Activated CD4-positive, CD25-positive, alpha-beta regulatory T cell treated with anti-CD3 and anti-CD28 coated beads, Interleukin-2, amount 50 U/mL, for 24 hours (primary cell): ENCODE measurements around the gene SOX18.

Experiments
- ATAC-seq, 2 donors: fragments of 150-1000 bp; cut with Tn5 transposase; one replicate each; pipeline ENCODE4 v1.10.0; 2021; ENCODE audit warnings: mild to moderate bottlenecking in 1 of 2, moderate library complexity in 1 of 2

Gene SOX18

DNA sequence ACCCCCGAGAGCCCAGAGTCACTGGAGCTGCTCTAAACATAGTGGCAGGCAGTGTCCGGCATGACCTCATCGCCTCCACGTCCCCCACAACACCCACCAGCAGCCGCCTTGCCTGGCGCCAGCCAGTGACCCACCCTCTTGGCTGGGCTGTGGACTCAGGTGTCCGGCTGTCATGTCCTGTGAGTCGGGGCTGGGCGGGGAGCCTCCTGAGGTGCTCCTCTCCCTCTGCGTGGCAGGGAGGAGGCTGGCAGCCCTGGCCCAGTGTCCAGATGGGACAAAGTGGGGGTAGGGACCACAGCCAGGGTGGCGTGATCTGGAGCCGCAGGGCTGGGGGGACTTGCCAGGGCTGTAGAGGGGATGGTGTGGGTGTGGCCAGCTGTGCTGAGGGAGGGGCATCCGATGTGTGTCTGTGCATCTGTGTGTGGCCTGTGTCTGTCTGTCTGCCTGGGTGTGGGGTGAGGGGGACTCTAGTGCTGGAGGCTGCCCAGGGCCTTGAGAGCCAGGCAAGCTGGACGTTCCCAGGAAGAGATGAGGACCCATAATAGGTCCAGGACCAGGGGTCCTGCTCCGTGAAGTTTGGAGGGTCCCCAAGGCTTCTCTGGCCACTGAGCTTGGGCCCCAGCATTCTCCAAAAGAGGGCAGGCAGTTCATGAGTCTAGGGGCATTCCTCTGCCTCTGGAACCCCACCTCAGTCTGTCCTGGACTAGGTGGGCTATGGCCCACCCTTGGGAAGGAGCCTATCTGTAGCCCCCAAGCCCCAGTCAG, 2.3 kb upstream of the SOX18 start:
- no peak for ATAC-seq

DNA sequence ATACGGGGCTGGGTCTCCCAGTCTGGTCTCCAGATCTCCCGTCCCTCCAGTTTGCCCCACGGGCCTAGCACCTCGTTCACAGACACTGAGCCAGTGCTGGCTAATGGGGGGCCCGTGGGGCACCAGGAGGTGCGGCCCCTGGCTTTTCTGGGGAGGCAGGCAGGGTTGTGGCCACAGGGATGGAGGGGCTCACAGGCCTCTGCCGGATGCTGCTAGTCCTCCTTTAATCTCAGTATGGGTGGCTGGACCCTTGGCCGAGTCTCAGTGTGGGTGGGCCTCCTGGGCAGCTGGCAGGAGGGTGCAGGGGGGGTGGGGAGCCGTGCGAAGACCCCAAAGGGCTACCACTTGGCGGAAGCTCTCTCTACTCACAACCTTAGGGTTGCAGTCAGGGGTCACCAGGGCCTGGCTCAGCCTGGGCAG, 1.6 kb upstream of the SOX18 start:
- ATAC-seq = no peak

DNA sequence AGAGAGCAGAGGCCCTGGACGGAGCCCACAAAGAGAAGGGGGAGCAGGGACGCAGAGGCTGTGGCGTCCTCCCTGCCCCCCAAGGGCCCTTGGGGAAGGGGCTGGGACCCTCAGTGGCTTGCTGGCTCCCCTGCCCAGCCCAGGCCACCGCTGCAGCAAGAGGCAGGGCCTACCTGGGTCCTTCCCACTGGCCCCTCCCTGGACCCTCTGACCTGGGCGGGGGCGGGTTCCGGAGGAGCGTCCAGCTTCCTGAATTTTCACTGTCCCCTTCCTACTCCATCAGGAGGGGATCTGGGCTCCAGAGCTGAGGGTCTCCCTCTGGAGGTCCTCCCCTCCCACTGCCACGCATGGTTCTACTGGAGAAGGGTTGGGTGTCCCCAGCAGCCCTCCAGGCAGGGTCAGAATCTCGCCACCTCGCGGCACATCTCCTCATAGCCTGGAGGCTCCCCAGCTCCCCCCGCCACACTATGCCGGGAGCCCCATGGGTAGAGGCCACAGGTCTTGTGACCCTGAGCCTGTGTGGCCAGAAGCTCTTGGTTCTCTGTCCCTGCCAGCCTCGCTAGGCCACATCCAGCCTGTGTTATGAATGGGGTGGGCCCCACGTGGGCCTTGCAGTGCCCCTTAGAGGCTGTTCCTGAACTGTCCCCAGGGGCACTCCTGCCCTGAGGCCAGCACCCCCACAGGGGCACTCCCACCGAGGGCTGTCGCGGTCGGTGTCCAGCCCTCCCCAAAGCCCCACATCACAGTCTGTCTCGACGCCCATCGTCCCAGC, 1.0 kb upstream of the SOX18 start:
- no peak for ATAC-seq

DNA sequence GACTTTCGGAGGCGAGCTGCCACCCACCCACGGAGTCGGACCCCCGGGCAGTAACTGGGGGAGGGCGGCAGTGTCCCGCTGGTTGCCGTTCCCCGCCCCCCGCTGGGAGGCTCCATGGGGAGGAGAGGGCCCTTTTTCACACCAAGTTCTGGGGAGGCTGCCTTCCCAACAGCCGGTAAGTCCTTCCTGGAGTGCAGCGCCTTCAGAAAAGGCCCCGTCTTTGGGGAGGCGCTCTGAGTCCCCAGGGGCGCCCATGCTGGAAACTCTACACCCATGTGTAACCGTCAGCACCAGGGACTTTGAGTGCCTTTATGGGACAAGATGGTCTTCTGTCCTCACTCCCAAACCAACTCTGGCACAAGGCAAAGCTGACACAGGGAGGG, 430 bp upstream of the SOX18 start:
- ATAC-seq = no peak

DNA sequence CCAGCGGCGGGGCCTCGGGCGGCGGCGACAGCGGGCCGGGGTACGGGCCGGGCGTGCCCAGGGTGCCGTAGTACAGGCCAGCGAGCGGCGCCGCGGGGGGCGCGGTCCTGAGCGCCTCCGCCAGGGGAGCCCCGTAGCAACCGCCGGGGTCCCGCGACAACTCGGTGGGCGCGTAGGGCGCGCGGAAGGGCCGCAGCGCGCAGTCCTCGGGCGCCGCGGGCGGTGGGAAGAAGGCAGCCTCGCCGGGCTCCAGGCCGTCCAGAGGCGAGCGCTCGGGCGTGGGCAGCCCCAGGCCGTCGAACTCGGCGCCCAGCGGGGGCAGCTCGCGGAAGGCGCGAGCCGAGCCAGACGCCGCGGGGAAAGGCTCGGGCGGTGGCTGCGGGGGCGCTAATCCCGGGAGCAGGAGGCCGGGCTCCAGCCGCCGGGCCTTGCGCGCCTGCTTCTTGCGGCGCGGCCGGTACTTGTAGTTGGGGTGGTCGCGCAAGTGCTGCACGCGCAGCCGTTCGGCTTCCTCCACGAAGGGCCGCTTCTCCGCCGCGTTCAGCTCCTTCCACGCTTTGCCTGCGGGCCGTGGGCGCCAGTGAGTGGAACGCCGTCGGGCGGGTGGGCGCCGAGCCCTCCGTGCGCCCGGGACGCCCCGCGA, 916 bp downstream of the SOX18 start:
- ATAC-seq = no peak

DNA sequence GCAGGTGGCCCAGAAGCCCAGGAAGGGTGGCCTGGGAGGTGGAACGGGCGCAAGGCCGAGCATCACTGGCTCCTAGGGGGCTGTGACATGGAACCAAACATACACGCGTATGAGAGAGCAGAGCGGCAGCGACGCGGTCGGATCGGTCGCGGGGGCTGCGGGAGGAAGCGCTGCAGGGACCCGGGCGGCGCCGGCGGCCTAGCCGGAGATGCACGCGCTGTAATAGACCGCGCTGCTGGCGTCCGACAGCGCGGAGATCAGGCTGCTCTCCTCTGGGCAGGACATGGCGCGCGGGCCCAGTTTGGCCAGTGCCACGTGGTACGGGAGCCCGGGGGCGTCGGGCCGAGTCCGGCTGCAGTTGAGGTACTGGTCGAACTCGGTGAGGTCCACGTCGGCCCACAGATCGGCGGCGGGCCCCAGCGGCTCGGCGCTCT, 1.5 kb downstream of the SOX18 start:
- no peak for ATAC-seq

DNA sequence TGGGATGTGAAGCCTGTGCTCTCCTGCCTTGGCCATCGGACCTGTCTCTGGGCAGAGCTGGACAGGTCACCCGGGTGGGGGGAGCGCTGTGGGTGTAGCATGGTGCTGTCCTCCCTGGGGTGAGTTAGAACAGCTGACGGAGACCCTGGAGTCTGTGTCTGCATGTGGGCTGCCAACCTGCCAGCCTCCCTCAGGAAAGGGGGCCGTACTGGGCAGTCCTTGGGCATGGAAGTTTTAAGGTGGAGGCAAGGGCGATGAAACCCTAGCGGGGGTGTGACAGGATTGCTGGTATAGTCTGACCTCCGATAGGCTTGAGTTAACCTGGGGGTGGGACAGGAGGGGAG, 2.4 kb downstream of the SOX18 start:
- ATAC-seq = no peak

DNA sequence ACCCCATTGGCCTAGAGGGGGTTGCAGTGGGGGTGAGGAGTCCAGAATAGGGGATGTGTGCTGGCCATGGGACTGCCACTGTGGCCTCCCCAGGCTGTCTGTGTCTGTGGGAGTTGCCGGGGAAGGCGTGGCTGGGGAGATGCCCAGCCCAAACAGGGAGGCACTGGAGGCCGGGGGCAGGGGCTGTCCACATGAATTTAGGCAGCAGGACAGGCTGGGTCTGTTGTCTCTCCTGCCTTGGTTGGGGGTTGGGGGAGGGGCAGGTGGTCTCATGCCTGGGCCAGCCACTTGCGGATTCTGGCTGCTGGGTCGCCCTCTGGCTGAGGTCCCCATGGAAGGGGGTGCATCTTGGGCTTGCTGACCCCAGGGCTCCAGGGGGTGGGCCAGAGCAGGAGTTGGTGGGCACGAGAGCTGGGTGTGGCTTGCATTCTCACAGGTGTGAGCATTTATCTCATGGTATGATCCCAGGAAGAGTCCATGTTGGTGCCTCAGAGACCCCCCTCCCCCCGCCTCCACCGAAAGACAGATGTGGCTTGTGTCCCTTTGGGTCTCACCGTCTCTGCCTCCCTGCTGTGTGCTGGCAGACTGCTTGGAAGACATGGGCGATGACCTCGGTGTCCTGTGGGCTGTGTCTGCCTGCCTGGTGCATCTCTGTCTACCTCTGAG, 4.0 kb downstream of the SOX18 start:
- ATAC-seq = no peak

DNA sequence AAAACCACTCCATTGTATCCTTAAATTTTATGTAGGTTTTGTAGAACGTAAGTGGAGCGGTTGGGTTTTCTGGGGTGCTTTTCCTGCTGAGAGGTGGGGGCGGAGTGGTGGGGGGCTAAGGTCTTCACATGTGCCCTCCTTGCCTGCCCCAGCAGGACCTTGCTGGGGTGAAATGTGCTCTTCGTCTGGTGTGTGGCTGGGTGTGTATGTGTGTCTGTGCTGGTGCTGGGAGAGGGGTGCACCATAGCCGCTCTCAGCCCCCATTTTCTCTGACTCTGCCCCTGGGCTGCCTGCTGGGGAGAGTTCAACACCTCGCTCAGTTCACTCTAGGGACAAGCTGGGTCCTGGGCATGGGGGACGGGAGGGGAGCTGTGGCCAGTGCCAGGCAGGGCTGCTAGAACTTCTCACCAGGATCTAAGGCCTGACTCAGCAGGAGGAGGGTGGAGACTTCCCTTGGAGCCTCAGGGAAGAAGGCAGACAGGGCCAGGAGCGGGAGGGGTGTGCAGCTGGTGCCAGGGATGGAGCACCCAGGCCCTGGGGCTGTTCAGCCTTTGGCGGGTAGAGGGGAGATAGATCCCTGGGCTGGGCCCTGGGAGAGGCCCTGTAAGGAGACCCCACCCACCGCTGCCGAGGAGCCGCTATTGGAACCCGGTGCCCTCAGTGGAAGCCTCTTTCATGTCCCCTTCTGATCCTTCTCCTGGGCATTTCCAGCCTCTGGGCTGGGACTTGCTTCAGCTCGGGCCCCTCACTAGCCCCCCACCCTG, 4.8 kb downstream of the SOX18 start:
- ATAC-seq = no peak

DNA sequence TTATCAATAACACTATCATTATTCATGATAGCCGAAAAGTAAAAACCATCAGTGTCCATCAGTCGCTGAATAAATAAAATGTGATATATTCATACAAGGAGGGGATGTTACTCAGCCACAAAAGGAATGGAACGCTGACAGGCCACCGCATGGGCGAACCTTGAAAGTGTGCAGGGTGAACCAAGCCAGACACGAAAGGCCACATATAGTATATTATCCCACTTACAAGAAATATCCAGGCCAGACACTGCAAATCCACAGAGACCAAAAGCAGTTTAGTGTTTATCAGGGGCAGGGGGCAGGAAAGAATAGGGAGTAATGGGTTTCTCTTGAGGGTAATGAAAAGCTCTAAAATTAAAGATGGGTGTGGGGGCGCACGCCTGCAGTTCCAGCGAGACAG, 5.7 kb downstream of the SOX18 start:
- ATAC-seq = no peak

DNA sequence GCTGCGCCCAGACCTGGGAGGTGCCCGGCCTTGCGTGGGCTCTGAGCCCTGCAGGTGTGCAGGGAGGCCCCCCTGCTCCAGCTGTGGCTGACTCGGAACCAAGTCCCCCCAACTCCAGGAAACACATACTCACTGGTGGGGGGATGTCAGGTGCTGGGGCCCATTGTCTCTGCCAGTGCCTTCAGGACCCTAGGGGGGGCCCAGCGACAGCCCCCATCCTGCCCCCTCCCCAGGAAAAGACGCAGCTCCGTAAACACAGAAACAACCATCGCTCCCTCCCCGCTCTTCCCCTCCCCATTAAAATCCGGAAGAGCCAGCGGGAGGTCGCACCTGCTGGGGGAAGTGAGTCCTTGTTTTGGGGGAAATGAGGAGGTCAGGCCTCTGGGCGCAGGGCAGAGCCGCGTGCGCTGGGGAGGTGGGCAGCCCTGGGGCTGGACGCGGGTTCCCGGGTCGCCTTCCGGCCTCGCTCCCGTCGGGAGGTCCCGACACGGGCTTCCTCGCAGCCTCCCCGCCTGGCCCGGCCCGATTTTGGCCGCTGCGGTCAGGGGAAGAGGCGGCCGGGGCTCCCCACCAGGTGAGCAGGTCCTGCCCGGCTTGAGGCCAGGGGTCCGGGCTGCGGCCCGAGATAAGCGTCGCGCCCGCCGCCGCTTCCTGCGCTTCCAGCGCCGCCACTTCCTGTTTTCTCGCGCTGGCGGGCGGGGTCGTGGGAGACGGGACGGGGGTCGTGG, 7.2 kb downstream of the SOX18 start:
- ATAC-seq = no peak

DNA sequence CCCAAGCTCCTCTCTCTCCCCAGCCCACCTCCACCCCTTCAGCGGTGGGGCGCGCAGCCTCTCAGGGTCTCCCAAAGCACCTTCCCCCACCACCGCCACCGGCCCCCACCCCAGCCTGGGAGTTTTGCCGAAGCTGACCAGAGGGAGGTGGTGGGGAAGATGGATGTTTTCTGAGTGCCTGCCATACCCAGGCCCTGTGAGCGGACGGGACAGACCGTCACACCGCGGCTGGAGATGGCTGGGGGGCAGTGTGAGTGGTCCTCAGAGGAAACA, 7.7 kb downstream of the SOX18 start:
- ATAC-seq = no peak

DNA sequence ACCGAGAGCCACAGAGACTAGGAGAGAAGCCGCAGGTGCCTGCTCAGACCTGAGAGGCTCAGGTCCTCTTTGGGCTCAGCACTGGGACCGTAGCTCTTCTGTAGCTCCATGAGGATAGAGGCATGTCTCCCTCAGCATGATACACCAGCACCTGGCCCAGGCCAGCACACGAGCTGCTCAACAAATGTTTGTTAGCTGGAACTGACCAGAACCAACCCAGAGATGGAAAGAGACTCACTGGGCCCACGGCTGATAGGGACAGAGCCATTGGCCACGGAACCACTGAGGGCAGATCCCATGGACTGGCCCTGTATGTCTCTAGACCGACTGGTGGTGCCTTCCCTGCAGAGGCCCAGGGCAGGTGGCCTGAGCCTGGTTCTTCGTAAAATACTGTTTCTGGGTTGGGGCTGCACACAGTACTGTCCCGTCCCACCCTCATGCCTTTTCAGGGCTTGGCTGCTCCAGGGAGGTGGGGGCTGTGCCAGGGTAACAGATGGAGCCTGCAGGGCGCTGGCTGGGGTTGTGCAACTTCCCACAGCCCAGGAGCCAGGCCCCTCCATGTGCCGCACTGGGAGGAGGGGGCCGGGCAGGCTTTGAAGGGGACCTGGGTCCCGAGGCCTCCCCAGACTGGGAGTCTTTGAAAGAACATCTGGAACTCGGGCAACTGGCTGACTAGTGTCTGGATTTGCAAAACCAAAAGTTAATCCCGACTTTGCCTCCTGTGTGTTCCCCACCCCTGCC, 8.2 kb downstream of the SOX18 start:
- no peak for ATAC-seq

DNA sequence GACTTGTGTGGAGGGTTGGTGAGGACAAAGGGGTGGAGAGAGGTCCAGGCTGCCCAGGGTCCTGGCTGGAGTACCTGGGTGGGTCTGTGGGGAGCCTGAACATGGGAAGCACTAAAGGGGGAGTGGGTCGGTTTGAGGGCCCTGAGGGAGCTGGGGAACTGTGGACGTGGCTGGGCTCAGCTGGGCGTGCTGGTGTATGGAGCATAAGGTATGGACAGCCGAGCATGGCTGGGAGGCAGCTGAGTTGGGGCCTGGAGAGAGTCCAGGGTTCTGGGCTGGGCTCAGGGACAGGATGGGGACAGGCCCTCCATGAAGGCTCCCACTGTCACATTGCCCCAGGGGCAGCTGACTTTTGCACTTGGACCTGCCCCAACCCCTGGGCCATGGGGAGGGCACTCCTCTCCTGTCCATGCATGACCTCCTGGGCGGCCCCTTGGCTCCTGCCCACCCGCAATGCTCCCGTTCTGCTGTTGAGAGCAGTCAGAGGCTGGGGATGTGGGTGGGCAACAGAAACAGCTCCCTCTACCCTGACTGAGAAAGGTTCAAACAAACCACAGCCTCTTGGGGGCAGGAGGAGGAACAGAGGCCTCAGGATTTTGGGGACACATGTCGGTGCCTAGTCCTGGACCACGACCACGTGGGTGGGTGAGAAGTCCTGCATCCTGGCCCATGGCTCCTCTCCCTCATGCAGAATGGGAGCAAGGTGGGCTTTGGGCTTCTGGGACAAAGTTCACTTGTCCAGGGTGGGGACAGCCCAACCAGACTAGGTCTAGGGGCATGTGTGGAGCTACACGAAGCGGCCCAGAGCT, 9.0 kb downstream of the SOX18 start:
- no peak for ATAC-seq

DNA sequence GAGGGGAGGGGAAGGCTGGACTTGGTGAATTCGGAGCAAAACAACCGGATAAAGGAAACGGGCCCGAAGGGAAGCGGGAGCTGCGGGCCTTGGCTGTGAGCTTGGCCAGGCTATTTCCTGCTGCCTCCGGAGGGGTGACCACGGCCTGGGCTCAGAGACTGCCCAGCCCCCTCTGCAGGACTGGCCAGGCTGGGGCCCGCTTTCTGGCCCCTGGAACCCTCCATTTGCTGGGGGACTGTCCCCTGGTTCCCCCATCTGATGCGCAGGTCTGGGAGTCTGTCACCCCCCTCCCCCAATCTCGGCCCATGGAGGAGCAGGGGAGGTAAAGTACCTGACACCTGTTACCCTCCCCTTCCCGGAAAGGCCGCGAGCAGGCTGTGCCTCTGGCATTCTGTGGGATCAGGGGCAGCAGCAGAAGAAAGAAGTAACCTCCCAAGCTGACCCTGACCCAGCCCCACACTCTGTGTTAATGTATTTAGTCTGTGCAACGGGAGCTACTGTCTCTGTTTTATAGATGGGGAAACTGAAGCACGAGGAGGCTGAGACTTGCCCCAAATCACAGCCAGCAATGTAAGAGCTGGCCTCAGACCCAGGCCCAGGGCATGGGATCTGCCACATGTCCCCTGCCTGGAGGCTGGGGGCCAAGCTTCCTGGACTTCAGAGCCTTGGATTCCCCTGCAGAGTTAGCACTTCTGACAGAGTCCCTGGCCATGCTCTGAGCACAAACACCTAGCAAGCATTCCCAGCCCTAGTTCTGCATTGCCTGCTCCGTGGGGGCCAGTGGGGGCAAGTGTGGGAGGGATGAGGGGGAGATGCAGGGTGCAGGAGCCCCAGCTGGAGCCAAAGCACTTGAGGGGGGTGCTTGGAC, 9.9 kb downstream of the SOX18 start:
- no peak for ATAC-seq

DNA sequence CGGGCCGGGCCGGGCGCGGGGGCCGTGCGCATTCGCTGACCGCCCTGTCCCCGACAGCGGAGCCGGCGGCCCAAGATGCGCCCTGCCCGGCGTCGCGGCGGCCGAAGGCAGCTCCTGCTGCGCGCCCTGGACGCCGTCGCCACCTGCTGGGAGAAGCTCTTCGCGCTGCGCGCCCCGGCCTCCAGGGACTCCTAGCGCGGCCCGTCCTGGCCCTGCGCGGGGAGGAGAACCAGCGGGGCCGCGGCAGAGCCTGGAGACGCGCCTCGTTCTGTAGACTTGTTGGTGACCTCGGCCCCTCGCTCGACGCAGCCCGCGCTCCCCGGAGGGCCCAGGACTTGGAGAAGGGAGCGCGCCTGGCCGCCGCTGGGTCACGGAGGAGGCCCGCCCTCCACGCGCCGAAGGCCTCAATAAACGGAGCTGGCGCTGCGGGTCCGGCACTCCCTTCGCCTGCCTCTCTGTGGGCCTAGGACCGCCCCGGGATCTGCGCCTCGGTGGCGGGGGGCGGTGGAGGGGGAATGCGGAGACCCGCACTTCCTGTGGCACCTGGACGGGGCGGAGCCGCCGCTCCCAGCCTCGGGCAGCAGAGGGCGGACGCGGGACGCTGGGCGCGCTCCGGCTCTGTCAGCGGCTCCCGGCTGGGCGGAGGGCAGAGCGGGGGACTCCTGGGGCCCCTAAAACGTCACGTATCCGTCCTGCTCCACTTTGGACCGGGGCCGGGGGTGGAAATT, 10.7 kb downstream of the SOX18 start:
- ATAC-seq = peak; percentile 59 to 73

DNA sequence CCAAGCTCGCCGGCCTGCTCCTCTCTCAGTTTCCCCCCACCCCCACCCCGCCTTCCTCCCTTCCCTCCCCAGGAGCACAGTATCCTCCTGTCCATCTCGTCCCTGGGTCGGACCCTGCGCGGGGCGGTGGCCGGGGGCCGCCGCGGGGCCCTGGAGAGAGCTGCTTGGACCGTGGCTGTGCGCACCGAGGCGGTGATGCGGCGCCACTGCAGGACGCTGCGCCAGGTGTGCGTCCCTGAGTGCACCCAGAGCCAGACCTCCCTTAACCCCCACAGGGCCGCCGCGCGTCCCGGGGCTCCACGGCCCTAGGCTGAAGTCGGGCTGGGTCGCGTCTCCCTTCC, 11.2 kb downstream of the SOX18 start:
- ATAC-seq = peak; percentile 10 to 11

DNA sequence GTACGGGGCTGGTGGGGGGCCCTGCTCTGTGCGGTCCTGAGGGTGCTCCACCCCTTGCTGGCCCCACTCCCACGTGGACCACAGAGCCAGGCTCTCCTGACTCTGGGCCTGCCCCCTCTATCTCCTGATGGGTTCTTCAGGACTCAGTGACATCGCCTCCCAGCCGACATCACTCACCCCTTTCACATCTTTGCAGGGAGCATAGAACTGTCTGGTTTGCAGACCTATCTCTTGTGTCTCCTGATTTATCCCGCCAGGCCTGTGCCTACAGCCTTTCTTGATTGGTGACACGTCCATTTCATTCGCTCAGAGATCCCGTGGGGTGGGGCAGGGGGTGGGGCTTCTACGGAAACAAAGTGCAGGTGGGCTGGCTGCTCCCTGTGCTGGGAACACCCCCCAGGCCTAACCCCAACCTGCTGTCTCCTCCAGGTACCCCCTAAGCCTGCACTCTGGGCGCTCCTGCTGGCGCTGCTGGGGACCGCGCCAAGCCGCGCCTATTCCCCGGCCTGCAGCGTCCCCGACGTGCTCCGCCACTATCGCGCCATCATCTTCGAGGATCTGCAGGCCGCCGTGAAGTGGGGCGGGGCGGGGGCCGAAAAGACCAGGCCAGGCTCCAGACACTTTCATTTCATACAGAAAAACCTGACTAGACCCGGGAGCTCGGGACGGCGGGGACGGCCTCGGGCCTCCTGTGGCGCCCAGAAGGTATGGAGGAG, 11.8 kb downstream of the SOX18 start:
- no peak for ATAC-seq

DNA sequence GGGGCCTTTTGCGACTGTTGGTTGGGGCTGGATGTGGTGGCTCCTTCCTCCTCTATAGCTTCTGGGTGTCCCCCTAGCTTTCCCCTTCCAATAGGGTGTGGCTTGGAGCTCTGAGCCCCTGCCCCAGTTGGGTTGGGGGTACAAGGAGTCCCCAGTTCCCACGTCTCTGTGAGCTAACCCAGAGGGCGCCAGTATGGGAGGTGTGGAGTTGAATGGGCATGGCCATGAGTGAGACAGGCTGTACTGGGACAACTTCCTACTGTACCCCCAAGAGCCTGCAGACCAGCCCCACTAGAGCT, 12.3 kb downstream of the SOX18 start:
- no peak for ATAC-seq
